ENCODE results near the gene DCST1. TPM values are rescaled to one million over a fixed set of nuclear protein-coding genes. Genes with fewer than 3 reads are reported as not detected.
A peak's percentile ranks its signal among the peaks of the same experiment; 100 is the strongest.

Gene DCST1
- total and polyA plus RNA-seq, 2 experiments from 2014 or later: not detected

- Histone ChIP-seq H3K27me3 (replicated peaks; ENCODE audit: insufficient read depth) (peaks cover 49% of the 10 kb centered on the region), H3F3A (ENCODE audit: insufficient read depth) (peaks cover 7% of the 10 kb centered on the region), H4K20me1 (ENCODE audit: insufficient read depth) (no peaks in the 10 kb centered on the region), H3K27ac (no peak overlapping the region), H3K9ac (no peak overlapping the region), H3K4me1 (ENCODE audit: insufficient read depth) (peaks cover 5% of the 10 kb centered on the region; the same call in 1 of the 2 replicates), H3K4me3 (no peak overlapping the region), H3K36me3 (ENCODE audit: low read depth) (no peaks in the 10 kb centered on the region), H2AFZ (no peak overlapping the region), H3K9me3 (ENCODE audit: low read depth) (no peaks in the 10 kb centered on the region), H3K79me2 (ENCODE audit: insufficient read depth) (no peaks in the 10 kb centered on the region), H3K9me2 (ENCODE audit: insufficient read depth) (no peaks in the 10 kb centered on the region), H3K4me2 (ENCODE audit: unreplicated experiment) (no peak overlapping the region)
- WGBS, 2 experiments (ENCODE audit: low coverage in 1 of 2, low lambda C conversion rate in 2 of 2, missing lambda C conversion rate in 2 of 2): 4 to 6% methylated on average over 25 to 67 of the region's 71 CpGs
- peak; percentile 47 for DNase-seq
- TF ChIP-seq EZH2phosphoT487 (IDR thresholded peaks at IDR 0.05; ENCODE audit: insufficient read depth, low read depth) (no peak), EZH2 (IDR thresholded peaks at IDR 0.05; ENCODE audit: insufficient read depth, poor library complexity, severe bottlenecking) (no peak)
- in situ Hi-C loops (cut with MboI): no loop called here
Measured at GRCh38 chr1:155080312-155081228, 46.9 kb downstream of the DCST1 start.

- Histone ChIP-seq H3K4me1 (ENCODE audit: insufficient read depth) (peaks cover 5% of the 10 kb centered on the region; the same call in 1 of the 2 replicates), H2AFZ (peak overlapping the region; percentile 57), H3K4me2 (ENCODE audit: unreplicated experiment) (peak overlapping the region; percentile 18), H3K27me3 (replicated peaks; ENCODE audit: insufficient read depth) (peaks cover 49% of the 10 kb centered on the region), H3K79me2 (ENCODE audit: insufficient read depth) (no peaks in the 10 kb centered on the region), H3K36me3 (ENCODE audit: low read depth) (no peaks in the 10 kb centered on the region), H3K4me3 (peak overlapping the region; percentile 40), H3K27ac (no peak overlapping the region), H3F3A (ENCODE audit: insufficient read depth) (peaks cover 7% of the 10 kb centered on the region), H4K20me1 (ENCODE audit: insufficient read depth) (no peaks in the 10 kb centered on the region), H3K9ac (no peak overlapping the region), H3K9me2 (ENCODE audit: insufficient read depth) (no peaks in the 10 kb centered on the region), H3K9me3 (ENCODE audit: low read depth) (no peaks in the 10 kb centered on the region)
- in situ Hi-C loops (cut with MboI): no loop called here
- TF ChIP-seq EZH2 (IDR thresholded peaks at IDR 0.05; ENCODE audit: insufficient read depth, poor library complexity, severe bottlenecking) (peak; percentile 98), EZH2phosphoT487 (IDR thresholded peaks at IDR 0.05; ENCODE audit: insufficient read depth, low read depth) (no peak; the same call in 1 of the 2 replicates)
- 2 to 3% methylated on average over 29 to 58 of the region's 68 CpGs for WGBS, 2 experiments (ENCODE audit: low coverage in 1 of 2, low lambda C conversion rate in 2 of 2, missing lambda C conversion rate in 2 of 2)
- peak; percentile 40 for DNase-seq
Measured at GRCh38 chr1:155081472-155082300, 48.1 kb downstream of the DCST1 start.

GRCh38 chr1:155082301-155083051 lies 48.9 kb downstream of the DCST1 start:
- Histone ChIP-seq H3K27ac (no peak overlapping the region), H3K4me1 (ENCODE audit: insufficient read depth) (peaks cover 5% of the 10 kb centered on the region; the same call in 1 of the 2 replicates), H2AFZ (no peak overlapping the region), H3K27me3 (replicated peaks; ENCODE audit: insufficient read depth) (peaks cover 49% of the 10 kb centered on the region), H3F3A (ENCODE audit: insufficient read depth) (peaks cover 7% of the 10 kb centered on the region), H3K9ac (no peak overlapping the region), H3K4me3 (no peak overlapping the region), H3K79me2 (ENCODE audit: insufficient read depth) (no peaks in the 10 kb centered on the region), H3K9me2 (ENCODE audit: insufficient read depth) (no peaks in the 10 kb centered on the region), H3K4me2 (ENCODE audit: unreplicated experiment) (no peak overlapping the region), H4K20me1 (ENCODE audit: insufficient read depth) (no peaks in the 10 kb centered on the region), H3K36me3 (ENCODE audit: low read depth) (no peaks in the 10 kb centered on the region), H3K9me3 (ENCODE audit: low read depth) (no peaks in the 10 kb centered on the region)
- in situ Hi-C loops (cut with MboI): no loop called here
- WGBS, 2 experiments (ENCODE audit: low coverage in 1 of 2, low lambda C conversion rate in 2 of 2, missing lambda C conversion rate in 2 of 2): 5 to 8% methylated on average over 36 of the region's 36 CpGs
- TF ChIP-seq EZH2 (IDR thresholded peaks at IDR 0.05; ENCODE audit: insufficient read depth, poor library complexity, severe bottlenecking): no peak
- peak; percentile 93 for TF ChIP-seq EZH2phosphoT487 (IDR thresholded peaks at IDR 0.05; ENCODE audit: insufficient read depth, low read depth)
- peak; percentile 40 for DNase-seq

All from GM23248 (cell line).